HG03103 (cell line): ENCODE measurements around the gene CDKN2AIPNL.
"Not testable (repeated sequence)": the region's sequence is repeated elsewhere in the genome, so short reads cannot be mapped to it uniquely, and the experiment has no call there.

ENCODE experiments used
- ATAC-seq: cut with Tn5 transposase; IDR thresholded peaks from one replicate; pipeline ENCODE4 v1.9.1; 2021; ENCODE audit warnings: low read depth; ENCODE audit not compliant: unreplicated experiment

The CDKN2AIPNL gene

DNA sequence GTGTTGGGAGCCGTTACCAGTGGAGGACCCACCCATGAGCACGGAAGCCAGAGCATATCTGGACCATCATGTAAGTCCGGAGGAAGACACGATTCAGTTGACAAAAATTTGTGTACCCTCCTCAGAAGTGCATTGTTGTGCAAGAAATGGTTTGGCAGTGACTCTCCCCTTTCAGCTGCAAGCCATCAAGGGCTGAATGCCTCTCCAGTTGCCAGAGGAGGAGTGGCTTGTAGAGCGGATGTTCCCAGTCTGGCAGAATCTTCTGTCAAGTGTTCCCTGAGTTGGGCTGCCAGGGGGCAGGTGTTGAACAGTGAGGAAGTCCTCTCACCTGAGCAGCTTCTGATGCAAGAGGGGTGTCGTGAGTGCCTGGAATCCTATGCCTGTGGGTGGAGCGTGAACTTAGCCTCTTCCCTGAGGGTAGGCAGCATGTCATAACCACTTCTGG, 27.6 kb upstream of the CDKN2AIPNL start:
- ATAC-seq: no peak

DNA sequence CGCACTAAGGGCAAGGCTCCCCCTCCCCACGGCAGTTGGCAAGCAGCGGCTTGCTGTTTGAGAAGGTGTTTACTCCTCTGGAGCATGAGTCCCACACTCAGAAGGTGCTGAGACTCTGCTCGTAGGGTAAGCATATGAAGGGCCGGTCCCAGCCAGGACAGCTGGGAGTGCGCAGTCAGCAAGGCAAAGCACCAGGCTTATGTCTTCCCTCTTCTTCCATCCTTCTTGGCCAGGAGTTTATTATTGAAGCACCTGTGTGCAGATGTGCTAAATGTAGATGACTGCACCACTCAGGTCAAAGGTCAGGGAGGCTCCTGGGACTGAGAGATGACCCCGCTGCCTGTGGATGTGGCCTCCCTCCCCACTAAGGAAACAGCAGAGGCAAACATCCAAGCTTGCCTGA, 27.0 kb upstream of the CDKN2AIPNL start:
- ATAC-seq: no peak

DNA sequence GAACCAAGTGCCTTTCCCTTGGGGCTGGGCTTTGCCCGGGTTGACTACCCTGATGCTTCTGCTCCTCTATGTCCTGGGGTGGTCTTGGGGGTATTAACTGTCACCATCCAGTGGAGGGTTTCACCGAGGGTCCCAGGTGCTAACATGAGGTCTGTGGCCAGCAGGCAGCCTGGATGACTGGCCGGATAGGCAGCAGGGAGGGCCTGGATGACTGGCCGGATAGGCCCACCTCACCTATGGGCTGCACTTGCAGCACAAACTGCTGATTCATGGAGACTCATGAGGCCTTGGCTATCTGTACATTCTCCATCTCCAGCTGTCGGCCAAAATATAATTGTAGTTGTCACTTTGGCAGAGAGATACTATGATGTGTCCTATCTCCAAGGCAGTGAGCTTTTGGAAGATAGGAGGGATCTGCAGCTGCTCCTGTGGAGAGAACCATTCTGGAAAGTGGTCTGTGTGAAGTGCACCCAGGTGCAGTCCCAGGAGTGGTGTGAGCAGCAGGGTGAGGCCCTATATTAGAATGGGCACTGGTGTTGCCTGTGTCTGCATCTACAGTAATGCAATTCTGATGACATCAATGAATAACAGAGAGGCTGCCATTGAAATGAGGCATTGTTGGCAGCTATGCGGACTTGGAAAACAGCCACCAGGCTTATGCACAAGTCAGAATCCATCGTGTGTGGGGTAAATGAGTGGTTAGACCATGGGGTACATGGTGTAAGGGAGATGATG, 26.3 kb upstream of the CDKN2AIPNL start:
- ATAC-seq: no peak

DNA sequence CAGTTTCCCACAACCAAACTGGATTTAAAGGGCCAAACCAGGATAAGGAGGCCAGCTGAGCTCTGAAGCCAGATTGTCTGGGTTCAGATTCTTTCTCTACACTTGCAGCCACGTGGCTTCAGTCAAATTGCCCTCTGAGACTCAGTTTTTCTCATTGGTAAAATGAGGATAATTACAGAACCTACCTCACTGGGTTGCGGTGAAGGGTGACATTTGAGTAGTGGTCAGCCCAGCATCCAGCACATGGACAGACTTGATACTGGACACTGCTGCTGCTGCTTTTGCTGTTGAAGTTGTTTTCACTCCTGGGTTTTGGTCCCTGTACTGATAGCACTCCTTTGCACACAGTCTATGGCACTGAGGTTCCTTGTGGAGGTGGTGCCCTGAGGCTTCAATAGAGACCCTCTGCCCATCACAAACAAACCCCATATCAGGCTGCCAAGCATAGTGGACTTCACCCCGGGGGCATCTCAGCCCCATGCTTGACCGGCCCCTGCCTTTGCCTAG, 25.7 kb upstream of the CDKN2AIPNL start:
- ATAC-seq: no peak

DNA sequence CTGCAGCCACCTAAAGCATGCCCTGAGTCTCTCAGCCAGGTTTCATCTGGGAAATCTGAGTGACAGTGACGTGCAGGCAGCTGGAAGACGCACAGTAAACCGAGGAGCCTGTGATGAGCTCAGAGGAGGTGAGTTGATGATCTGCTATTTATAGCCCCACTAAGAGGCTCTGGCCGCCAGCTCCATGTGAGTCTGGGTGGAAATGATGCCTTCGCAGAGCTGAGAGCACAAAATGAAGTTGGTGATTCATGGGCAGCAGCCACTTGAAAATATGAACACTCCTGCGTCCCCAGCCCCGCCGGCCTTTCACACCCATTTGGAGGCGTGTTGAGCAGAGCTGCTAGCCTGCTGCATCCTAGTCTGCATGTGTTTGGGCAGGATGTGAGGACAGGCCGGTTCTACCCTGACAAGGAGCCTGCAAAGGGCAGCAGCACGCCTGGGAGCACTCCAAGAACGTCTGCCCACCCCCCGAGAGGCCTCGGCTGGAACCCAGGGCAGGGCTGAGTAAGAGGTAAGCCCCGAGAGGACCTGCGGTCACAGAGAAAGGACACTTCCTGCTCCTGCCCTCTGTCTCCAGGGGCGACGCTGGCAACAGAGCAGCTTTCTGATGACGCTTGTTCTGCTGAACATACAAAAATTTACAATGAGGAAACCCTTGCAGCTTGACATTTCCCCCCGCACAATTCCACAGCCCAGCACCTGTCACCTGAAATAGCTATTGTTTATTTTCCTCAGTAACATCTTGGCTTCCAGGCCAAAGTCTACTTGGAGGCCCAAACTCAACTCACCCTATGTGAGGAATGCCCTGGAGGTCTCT, 25.1 kb upstream of the CDKN2AIPNL start:
- peak; percentile 77 for ATAC-seq

DNA sequence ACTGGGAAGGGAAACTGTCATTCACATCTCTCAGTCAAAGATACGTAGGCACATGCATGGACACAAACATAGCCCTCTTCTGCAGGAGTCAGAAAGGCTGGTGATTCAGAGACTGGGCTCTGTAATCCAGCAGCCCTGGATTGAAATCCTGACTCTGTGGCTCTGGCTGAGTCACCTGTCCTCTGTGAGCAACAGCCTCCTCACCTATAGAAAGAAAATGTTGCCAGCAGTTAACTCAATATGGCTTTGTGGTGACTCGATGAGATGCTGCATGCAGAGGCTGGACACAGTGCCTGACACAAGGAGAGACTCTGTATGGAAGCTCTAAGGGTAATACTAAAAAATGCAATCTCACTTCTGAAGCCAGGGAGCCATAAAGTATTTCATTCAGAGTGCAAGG, 23.9 kb upstream of the CDKN2AIPNL start:
- no peak for ATAC-seq

DNA sequence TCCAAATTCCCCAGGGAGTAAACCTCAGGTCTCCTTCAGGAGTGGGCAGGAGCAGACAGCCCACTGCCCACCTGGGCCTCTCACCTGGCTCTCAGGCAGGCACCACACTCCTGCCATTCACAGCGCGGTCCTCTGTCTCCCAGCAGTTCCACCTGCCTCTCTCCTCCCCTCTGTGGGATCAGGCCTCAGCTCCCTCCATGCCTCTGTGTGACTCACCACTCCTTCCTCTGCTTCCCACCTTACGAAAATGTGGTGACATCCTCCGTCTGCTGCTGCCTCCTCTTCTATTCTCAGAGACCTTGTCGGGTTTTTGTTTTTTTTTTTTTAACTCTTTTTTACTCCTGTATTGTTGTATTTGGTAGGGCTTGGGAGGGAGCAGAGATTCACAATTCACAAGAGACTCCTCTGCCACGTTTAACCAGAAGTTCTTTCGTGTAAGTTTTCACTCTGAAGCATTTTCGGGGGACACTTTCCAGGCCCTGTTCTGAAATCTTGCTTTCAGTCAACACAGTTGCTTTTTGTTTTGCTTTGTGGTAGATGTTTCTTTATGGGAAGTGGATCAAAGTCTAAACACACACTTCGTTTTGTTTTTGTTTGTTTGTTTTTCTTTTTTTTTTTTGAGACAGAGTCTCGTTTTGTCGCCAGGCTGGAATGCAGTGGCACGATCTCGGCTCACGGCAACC, 21.1 kb upstream of the CDKN2AIPNL start:
- no peak for ATAC-seq

DNA sequence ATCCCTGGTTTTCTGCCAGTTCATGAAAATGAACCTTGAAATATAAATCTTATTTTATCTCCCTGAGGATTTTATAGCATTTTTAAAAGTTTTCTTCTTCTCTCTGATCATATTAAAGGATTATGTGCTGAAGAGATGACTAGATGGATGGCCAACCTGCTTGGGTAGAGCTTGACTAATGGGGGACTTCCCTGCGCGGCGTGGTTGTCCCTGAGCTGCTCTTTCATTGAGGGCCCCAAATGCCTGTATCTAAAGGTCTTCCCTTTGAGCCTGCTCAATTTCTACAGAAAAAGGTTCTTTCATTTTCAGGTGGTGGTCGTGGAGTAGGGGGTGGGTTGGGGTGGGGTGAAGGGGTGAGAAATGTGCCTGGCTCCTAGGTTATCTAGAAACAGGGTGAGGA, 20.5 kb upstream of the CDKN2AIPNL start:
- ATAC-seq: no peak

DNA sequence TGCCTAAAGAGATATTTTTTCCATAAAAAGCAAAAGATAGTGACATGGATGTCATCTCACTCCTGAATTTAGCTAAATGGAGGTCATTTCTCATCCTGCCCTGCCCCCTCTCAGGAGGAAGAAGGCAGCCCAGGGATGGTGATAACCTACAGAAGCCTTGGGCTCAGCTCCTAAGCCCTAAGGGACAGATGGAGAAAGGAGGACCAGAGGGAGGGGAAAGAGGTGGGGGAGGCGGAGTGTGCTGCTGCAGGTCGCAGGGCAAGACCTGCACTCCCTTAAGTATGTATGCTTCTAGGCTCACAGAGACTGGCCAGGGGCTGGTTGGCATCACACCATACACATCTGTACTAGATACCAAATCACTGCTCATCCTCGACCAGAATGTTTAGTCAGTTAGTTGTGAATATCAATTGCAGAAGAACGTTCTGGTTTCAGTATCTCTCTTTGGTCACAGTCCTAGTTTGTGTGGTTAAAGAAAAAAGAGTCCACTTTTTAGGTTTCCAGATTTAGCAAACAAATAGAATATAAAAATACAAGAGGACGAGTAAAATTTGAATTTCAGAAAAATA, 18.4 kb upstream of the CDKN2AIPNL start:
- ATAC-seq: no peak

DNA sequence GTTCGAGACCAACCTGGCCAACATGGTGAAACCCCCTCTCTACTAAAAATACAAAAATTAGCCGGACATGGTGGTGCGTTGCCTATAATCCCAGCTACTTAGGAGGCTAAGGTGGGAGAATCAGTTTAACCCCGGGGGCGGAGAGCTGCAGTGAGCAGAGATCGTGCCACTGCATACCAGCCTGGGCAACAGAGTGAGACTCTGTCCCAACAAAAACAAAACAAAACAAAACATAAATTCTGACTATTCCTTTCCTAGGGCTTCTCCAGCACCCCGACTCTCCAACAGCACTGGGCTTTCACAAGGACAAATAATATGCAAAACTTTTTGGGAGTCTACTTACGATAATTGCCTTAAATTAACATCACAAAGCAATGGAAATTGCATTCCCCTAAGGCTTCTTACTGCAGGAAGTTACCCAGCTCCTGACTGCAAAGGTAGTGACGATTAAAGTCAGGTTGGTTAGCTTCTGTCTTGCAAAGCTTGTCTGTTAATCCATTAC, 15.9 kb upstream of the CDKN2AIPNL start:
- no peak for ATAC-seq

DNA sequence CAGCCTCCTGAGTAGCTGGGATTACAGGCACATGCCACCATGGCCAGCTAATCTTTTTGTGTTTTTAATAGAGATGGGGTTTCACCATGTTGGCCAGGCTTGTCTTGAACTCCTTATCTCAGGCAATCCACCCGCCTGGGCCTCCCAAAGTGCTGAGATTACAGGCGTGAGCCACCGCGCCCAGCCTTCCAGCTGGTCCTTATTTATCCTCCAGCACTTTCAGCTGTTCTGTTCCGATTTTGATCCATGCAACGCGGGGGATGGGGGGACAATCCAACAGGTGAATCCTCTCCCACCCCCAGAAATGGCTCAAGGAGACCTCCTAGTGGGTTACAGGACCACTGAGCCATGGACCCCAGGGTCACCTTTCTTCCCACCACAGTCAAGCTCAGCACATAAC, 14.7 kb upstream of the CDKN2AIPNL start:
- no peak for ATAC-seq

DNA sequence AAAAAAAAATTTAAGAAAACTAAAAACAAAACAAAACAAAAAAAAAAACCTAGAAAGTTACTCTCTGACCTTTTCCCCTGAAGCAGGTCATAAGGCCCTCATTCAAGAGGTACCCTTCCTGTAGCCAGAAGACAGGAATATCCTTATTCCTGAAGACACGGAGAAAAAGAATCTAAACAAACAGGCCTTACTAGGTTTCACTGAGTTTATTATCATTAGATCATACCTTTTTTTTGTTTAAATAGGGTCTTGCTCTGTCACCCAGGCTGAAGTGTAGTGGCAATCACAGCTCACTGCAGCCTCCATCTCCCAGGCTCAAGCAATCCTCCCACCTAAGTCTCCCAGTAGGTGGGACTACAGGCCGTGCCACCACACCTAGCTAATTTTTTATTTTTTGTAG, 11.7 kb upstream of the CDKN2AIPNL start:
- no peak for ATAC-seq

DNA sequence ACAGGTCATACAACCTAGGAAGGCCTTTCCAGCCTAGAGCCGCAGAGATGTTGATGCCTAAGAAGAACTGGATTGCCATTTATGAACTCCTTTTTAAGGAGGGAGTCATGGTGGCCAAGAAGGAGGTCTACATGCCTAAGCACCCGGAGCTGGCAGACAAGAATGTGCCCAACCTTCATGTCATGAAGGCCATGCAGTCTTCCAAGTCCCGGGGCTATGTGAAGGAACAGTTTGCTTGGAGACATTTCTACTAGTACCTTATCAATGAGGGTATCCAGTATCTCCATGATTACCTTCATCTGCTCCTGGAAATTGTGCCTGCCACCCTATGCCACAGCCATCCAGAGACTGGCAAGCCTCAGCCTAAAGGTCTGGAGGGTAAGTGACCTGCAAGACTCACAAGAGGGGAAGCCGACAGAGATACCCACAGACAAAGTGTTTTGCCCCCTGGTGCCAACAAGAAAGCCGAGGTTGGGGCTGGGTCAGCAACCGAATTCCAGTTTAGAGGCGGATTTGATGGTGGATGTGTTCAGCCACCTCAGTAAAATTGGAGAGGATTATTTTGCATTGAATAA, 11.2 kb upstream of the CDKN2AIPNL start:
- ATAC-seq: no peak

DNA sequence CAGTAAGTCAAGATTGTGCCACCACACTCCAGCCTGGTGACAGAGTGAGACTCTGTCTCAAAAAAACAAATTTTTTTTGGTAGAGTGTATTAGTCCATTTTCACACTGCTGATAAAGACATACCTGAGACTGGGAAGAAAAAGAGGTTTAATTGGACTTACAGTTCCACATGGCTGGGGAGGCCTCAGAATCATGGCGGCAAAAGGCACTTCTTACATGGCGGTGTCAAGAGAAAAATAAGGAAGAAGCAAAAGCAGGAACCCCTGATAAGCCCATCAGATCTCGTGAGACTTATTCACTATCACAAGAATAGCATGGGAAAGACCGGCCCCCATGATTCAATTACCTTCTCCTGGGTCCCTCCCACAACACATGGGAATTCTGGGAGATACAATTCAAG, 9.4 kb upstream of the CDKN2AIPNL start:
- ATAC-seq: not testable (repeated sequence)

DNA sequence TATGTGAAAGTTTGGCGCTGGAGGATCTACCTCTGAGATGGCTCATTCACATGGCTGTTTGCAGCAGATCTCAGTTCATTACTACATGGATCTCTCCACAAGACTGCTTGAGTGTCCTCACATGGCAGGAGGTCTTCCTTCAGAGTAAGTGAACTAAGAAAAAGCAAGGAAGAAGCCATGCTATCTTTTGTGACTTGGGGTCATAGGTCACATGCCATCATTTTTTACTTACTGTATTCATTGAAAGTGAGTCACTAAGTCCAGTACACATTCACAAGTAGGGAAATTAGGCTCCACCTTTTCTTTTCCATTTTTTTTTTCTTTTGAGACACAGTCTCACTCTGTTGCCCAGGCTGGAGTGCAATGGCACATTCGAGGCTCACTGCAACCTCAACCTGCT, 8.7 kb upstream of the CDKN2AIPNL start:
- ATAC-seq: no peak

DNA sequence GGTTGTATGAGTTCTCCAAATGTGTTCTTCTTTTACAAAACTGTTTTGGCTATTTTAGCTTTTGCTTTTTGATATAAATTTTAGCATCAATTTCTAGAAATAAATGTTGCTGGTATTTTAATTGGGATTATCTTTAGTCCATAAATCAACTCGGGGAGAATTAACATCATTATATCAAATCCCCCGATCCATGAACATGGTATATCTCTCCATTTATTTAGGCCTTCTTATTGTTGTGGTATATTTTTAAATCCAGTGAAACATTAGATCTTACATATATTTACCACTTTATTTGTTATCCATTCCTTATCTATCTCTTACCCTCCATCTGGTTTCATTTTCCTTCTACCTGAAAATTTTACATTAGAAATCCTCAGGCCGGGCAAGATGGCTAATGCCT, 7.3 kb upstream of the CDKN2AIPNL start:
- ATAC-seq: no peak

DNA sequence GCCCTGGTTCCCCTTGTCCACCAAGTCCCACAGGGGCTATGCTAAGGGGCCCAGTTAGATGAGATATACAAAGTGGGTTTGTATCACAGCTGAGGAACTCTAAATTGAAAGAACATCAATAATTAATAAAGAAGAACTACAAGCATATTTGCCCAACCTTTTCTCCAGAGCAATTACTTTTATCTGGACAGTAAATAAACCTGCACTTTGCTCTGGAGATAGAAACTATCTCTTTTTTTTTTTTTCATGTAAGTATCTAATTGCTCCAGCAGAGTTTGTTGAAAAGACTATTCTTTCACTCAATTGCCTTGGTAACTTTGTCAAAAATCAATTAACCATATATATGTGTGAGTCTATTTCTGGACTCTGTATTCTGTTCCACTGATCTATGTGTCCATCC, 6.0 kb upstream of the CDKN2AIPNL start:
- no peak for ATAC-seq

DNA sequence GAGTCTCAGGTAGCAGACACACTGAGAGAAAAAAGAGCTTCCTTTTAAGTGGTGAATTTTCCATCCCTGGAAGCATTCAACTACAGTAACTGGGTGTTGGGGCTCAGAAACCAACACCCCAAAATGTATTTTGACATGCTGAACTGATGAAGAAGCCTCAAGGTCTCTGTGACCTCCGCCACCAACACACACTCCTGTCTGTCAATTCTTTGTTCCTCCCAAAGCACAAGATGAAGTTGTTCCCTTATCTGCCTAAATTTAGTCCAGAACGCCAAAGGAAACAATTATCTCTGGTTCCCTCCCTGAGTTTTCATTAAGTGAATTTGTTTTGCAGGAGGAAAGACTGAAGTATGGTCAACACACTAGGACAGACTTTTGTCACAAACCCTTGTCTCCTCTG, 1.4 kb upstream of the CDKN2AIPNL start:
- ATAC-seq: no peak

DNA sequence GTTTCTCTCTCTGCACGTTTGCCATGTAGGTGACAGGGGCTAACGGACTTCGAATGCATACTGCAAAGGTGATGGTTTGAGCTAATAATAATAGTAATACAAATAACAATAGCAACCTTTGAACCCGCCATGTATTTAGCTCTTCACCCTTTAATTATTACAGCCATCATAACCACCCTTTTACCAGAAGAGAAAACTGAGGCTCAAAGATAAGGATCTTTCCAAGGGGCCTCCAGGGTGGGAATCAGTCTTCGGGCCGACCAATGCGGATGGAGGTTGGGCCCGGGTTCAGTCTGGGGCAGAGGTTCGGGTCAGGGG, 494 bp downstream of the CDKN2AIPNL start:
- ATAC-seq: no peak

DNA sequence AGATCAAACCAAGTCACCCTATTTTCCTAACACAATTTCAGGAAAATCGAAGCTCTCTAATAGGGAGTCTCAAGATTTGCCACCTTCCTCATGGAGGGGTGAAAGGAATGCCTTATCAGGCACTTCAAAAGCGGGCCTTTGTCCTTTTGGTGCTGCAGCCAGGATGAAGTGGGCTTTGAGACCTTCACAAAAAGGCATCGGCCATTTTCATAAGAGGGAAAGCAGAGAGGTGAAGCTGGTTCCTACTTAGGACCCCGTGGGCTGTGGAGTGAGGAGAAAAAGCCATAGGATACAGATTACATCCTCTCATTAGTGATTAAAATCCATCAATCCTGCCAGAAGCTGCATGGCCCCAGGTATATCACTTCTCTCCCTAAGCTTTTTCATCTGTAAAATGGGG, 859 bp downstream of the CDKN2AIPNL start:
- ATAC-seq: no peak

DNA sequence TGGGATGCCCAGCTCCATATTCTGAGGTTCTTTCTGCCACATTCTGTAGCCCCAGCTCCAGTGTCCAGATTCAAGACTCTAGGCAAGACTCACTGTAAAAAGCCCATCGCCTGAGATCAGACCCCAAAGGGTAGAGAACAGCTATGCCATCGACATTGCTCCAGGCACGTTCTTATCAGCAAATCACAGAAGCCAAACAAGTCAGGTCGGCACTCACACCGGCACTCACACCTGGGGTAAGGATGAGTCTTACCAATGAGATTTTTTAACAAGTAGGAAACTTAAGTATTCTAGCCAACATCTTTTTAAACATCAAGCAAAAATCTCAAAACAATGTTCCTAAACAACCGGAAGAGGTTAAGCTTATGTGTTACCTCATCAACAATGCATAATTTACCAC, 2.4 kb downstream of the CDKN2AIPNL start:
- ATAC-seq: no peak
